Parathyroid adenoma (tissue), 2 donors: ENCODE results near the gene CCDC196.

Experiments used
- H2AFZ ChIP-seq: fragments of 300-600 bp; sonication (generic); one replicate; pipeline ENCODE4 v1.7.0; 2017; ENCODE audit warnings: antibody characterized with exemption, mild to moderate bottlenecking
- H3K27ac ChIP-seq: fragments of 300-600 bp; sonication (generic); one replicate; pipeline ENCODE4 v1.7.0; 2017
- H3K27me3 ChIP-seq: fragments of 300-600 bp; sonication (generic); one replicate; pipeline ENCODE4 v1.7.0; 2017; ENCODE audit warnings: low read length; ENCODE audit not compliant: control insufficient read depth, insufficient read depth
- H3K36me3 ChIP-seq: fragments of 300-600 bp; sonication (generic); one replicate; pipeline ENCODE4 v1.7.0; 2017; ENCODE audit warnings: low read length; ENCODE audit not compliant: control insufficient read depth, insufficient read depth
- H3K4me1 ChIP-seq: fragments of 300-600 bp; sonication (generic); one replicate; pipeline ENCODE4 v1.7.0; 2017; ENCODE audit warnings: control low read depth
- H3K4me2 ChIP-seq: fragments of 300-600 bp; sonication (generic); one replicate; pipeline ENCODE4 v1.7.0; 2017; ENCODE audit warnings: low read length
- H3K4me3 ChIP-seq: fragments of 300-600 bp; sonication (generic); one replicate; pipeline ENCODE4 v1.7.0; 2017; ENCODE audit warnings: low read depth, low read length
- H3K79me2 ChIP-seq: fragments of 300-600 bp; sonication (generic); one replicate; pipeline ENCODE4 v1.7.0; 2017; ENCODE audit warnings: control low read depth
- H3K9ac ChIP-seq: fragments of 300-600 bp; sonication (generic); one replicate; pipeline ENCODE4 v1.7.0; 2017; ENCODE audit warnings: mild to moderate bottlenecking
- H3K9me3 ChIP-seq: fragments of 300-600 bp; sonication (generic); one replicate; pipeline ENCODE4 v1.7.0; 2017; ENCODE audit warnings: low read length; ENCODE audit not compliant: control insufficient read depth
- CTCF ChIP-seq: fragments of 300-600 bp; sonication (generic); IDR thresholded peaks from one replicate; pipeline ENCODE4 v1.7.0; 2017; ENCODE audit warnings: antibody characterized with exemption, mild to moderate bottlenecking
- donor health status: primary hyperparathyroidism.

CCDC196 gene

GRCh38 chr14:66485910-66486421, at the start of gene CCDC196:
Gene CCDC196 (plus strand): TSS chr14:66486371. CDS start chr14:66486503, 132 bp downstream.
- Histone ChIP-seq H3K4me1 (no peaks in the 10 kb centered on the region), H2AFZ (no peak within 1 kb of the TSS)

GRCh38 chr14:66440801-66441200, 45.4 kb upstream of the CCDC196 start:
- H3K27ac ChIP-seq = no peak overlapping the region
- H3K4me2 ChIP-seq = no peak overlapping the region
- no peaks in the 10 kb centered on the region for H3K9me3 ChIP-seq
- no peaks in the 10 kb centered on the region for H3K36me3 ChIP-seq
- H3K27me3 ChIP-seq = no peaks in the 10 kb centered on the region
- no peaks in the 10 kb centered on the region for H3K4me1 ChIP-seq
- H3K4me3 ChIP-seq = no peak overlapping the region
- TF ChIP-seq CTCF = no peak
- no peak overlapping the region for H2AFZ ChIP-seq
- H3K9ac ChIP-seq = no peak overlapping the region
- no peaks in the 10 kb centered on the region for H3K79me2 ChIP-seq

More at GRCh38 chr14:66485910-66486421, at the start of gene CCDC196:
- Histone ChIP-seq H3K36me3 (no peaks in the 10 kb centered on the region), H3K9ac (no peak within 1 kb of the TSS), H3K4me2 (no peak within 1 kb of the TSS), H3K79me2 (no peaks in the 10 kb centered on the region), H3K27ac (no peak within 1 kb of the TSS), H3K9me3 (no peaks in the 10 kb centered on the region), H3K4me3 (no peak within 1 kb of the TSS), H3K27me3 (no peaks in the 10 kb centered on the region)
- no peak for TF ChIP-seq CTCF

GRCh38 chr14:66442953-66443571, 43.1 kb upstream of the CCDC196 start:
- Histone ChIP-seq H3K9me3 (no peaks in the 10 kb centered on the region), H3K4me1 (no peaks in the 10 kb centered on the region), H3K27ac (no peak overlapping the region), H3K79me2 (no peaks in the 10 kb centered on the region), H2AFZ (no peak overlapping the region), H3K4me3 (no peak overlapping the region), H3K36me3 (no peaks in the 10 kb centered on the region), H3K27me3 (no peaks in the 10 kb centered on the region), H3K4me2 (no peak overlapping the region), H3K9ac (no peak overlapping the region)
- no peak for TF ChIP-seq CTCF

GRCh38 chr14:66443785-66444184, 42.4 kb upstream of the CCDC196 start:
- no peaks in the 10 kb centered on the region for H3K27me3 ChIP-seq
- H3K9ac ChIP-seq = no peak overlapping the region
- no peak overlapping the region for H3K27ac ChIP-seq
- H3K9me3 ChIP-seq = no peaks in the 10 kb centered on the region
- TF ChIP-seq CTCF = no peak
- no peaks in the 10 kb centered on the region for H3K4me1 ChIP-seq
- no peak overlapping the region for H3K4me2 ChIP-seq
- no peak overlapping the region for H3K4me3 ChIP-seq
- no peak overlapping the region for H2AFZ ChIP-seq
- no peaks in the 10 kb centered on the region for H3K79me2 ChIP-seq
- H3K36me3 ChIP-seq = no peaks in the 10 kb centered on the region
